Measurements from ENCODE around the gene SELENOI.

- TF ChIP-seq, protein P1, sequence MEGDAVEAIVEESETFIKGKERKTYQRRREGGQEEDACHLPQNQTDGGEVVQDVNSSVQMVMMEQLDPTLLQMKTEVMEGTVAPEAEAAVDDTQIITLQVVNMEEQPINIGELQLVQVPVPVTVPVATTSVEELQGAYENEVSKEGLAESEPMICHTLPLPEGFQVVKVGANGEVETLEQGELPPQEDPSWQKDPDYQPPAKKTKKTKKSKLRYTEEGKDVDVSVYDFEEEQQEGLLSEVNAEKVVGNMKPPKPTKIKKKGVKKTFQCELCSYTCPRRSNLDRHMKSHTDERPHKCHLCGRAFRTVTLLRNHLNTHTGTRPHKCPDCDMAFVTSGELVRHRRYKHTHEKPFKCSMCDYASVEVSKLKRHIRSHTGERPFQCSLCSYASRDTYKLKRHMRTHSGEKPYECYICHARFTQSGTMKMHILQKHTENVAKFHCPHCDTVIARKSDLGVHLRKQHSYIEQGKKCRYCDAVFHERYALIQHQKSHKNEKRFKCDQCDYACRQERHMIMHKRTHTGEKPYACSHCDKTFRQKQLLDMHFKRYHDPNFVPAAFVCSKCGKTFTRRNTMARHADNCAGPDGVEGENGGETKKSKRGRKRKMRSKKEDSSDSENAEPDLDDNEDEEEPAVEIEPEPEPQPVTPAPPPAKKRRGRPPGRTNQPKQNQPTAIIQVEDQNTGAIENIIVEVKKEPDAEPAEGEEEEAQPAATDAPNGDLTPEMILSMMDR (IDR thresholded peaks at IDR 0.05; ENCODE audit: insufficient read depth, low read depth, low read length), result no peak
- no peak for TF ChIP-seq EZH2 (IDR thresholded peaks at IDR 0.05; ENCODE audit: insufficient read depth, low read length)
These were observed 64.9 kb downstream of the SELENOI start for GRCh38 chr2:26410764-26411243.
